HEK293 (cell line): ENCODE data around the gene PFN3.

Experiments used
- CTCF ChIA-PET: fragments of 350-600 bp; formaldehyde crosslinking; extraction: SDS; loops from one replicate; lab custom pipeline; 2021; ENCODE audit warnings: antibody characterized with exemption; lab: Yijun Ruan, JAX
- POLR2A ChIA-PET: fragments of 300-600 bp; formaldehyde crosslinking; extraction: SDS; loops from one replicate; lab custom pipeline; 2020; ENCODE audit warnings: antibody characterized with exemption, inconsistent platforms; lab: Yijun Ruan, JAX
- H3K27ac ChIP-seq: fragments of 200-500 bp; sonication (Bioruptor generic); 2 replicates; pipeline ENCODE4 v1.5.1; 2014; ENCODE audit warnings: low read depth, low read length, control low read depth, inconsistent platforms; ENCODE audit errors: extremely low read depth
- H3K36me3 ChIP-seq, 2 experiments: fragments of 200-500 bp in 1 of 2; sonication (Bioruptor generic) in 1 of 2; 1 replicate in 1 of 2; 2 replicates in 1 of 2; pipeline ENCODE4 v1.5.1; 2014 to 2017; ENCODE audit warnings: inconsistent platforms in 2 of 2, low read length in 2 of 2; ENCODE audit not compliant: control insufficient read depth in 2 of 2, insufficient read depth in 1 of 2
- H3K4me1 ChIP-seq: fragments of 200-500 bp; sonication (Bioruptor generic); 2 replicates; pipeline ENCODE4 v1.5.1; 2014; ENCODE audit warnings: mild to moderate bottlenecking, low read length, inconsistent platforms; ENCODE audit not compliant: control insufficient read depth, insufficient read depth
- H3K4me3 ChIP-seq: 2 replicates; pipeline ENCODE4 v1.5.1; 2011; ENCODE audit warnings: low read depth, mild to moderate bottlenecking, control low read depth, low read length, moderate library complexity
- H3K9me3 ChIP-seq: fragments of 200-500 bp; sonication (Bioruptor generic); 2 replicates; pipeline ENCODE4 v1.5.1; 2014; ENCODE audit warnings: low read depth, low read length, inconsistent platforms; ENCODE audit not compliant: control insufficient read depth, insufficient read depth
- GLIS1 ChIP-seq: fragments of 450-650 bp; formaldehyde crosslinking; IDR thresholded peaks from 2 replicates; pipeline ENCODE4 v1.5.1; 2016; ENCODE audit warnings: missing biosample characterization, missing genetic modification characterization
- GLIS2 ChIP-seq: fragments of 450-650 bp; formaldehyde crosslinking; IDR thresholded peaks from 2 replicates; pipeline ENCODE4 v1.5.1; 2016; ENCODE audit warnings: missing biosample characterization, missing genetic modification characterization
- KLF7 ChIP-seq: fragments of 450-650 bp; formaldehyde crosslinking; IDR thresholded peaks from 2 replicates; pipeline ENCODE4 v1.5.1; 2016; ENCODE audit warnings: missing biosample characterization, missing genetic modification characterization, borderline replicate concordance
- ZBTB20 ChIP-seq: fragments of 450-650 bp; formaldehyde crosslinking; IDR thresholded peaks from 2 replicates; pipeline ENCODE4 v1.5.1; 2016; ENCODE audit warnings: missing biosample characterization, missing genetic modification characterization
- ZBTB26 ChIP-seq: fragments of 450-650 bp; formaldehyde crosslinking; optimal IDR thresholded peaks from 2 replicates; pipeline ENCODE3; 2016; ENCODE audit warnings: missing biosample characterization, mild to moderate bottlenecking, missing genetic modification characterization
- ZBTB8A ChIP-seq: fragments of 450-650 bp; formaldehyde crosslinking; IDR thresholded peaks from 2 replicates; pipeline ENCODE4 v1.5.1; 2016; ENCODE audit warnings: missing biosample characterization, missing genetic modification characterization
- ZFHX2 ChIP-seq: fragments of 450-650 bp; formaldehyde crosslinking; conservative IDR thresholded peaks from 2 replicates; pipeline ENCODE4 v1.5.1; 2016; ENCODE audit warnings: missing biosample characterization, missing genetic modification characterization
- ZFP41 ChIP-seq: fragments of 450-650 bp; formaldehyde crosslinking; IDR thresholded peaks from 2 replicates; pipeline ENCODE4 v1.5.1; 2016; ENCODE audit warnings: missing biosample characterization, missing genetic modification characterization, borderline replicate concordance
- ZNF10 ChIP-seq: fragments of 450-650 bp; formaldehyde crosslinking; IDR thresholded peaks from 2 replicates; pipeline ENCODE4 v1.5.1; 2017; ENCODE audit warnings: missing biosample characterization, missing genetic modification characterization
- ZNF202 ChIP-seq: fragments of 450-650 bp; formaldehyde crosslinking; IDR thresholded peaks from 2 replicates; pipeline ENCODE4 v1.5.1; 2016; ENCODE audit warnings: missing biosample characterization, missing genetic modification characterization, borderline replicate concordance
- ZNF221 ChIP-seq: fragments of 450-650 bp; formaldehyde crosslinking; IDR thresholded peaks from 2 replicates; pipeline ENCODE4 v1.5.1; 2017; ENCODE audit warnings: missing biosample characterization, missing genetic modification characterization, borderline replicate concordance
- ZNF530 ChIP-seq: fragments of 450-650 bp; formaldehyde crosslinking; IDR thresholded peaks from 2 replicates; pipeline ENCODE4 v1.5.1; 2016; ENCODE audit warnings: low read depth, missing biosample characterization, missing genetic modification characterization
- ZNF660 ChIP-seq: fragments of 450-650 bp; IDR thresholded peaks from 2 replicates; pipeline ENCODE4 v1.5.1; 2018; ENCODE audit warnings: missing biosample characterization, mild to moderate bottlenecking, missing genetic modification characterization
- ZNF692 ChIP-seq: fragments of 450-650 bp; formaldehyde crosslinking; IDR thresholded peaks from 2 replicates; pipeline ENCODE4 v1.5.1; 2016; ENCODE audit warnings: missing biosample characterization, missing genetic modification characterization
- TF ChIP-seq, protein P1 (sequence below): fragments of 450-650 bp; formaldehyde crosslinking; IDR thresholded peaks from 2 replicates; pipeline ENCODE4 v1.5.1; 2016; ENCODE audit warnings: missing biosample characterization, missing genetic modification characterization, borderline replicate concordance
- TF ChIP-seq, protein P2 (sequence below): fragments of 450-650 bp; formaldehyde crosslinking; IDR thresholded peaks from 2 replicates; pipeline ENCODE4 v1.5.1; 2017; ENCODE audit warnings: missing biosample characterization, missing genetic modification characterization
- TF ChIP-seq, protein P3 (sequence below): fragments of 450-650 bp; formaldehyde crosslinking; IDR thresholded peaks from 2 replicates; pipeline ENCODE4 v1.5.1; 2016; ENCODE audit warnings: missing biosample characterization, missing genetic modification characterization
- TF ChIP-seq, protein P4 (sequence below): fragments of 450-650 bp; formaldehyde crosslinking; IDR thresholded peaks from 2 replicates; pipeline ENCODE4 v1.5.1; 2016; ENCODE audit warnings: missing biosample characterization, missing genetic modification characterization
- TF ChIP-seq, protein P5 (sequence below): fragments of 450-650 bp; IDR thresholded peaks from 2 replicates; pipeline ENCODE4 v1.5.1; 2018; ENCODE audit warnings: missing biosample characterization, missing genetic modification characterization

Gene PFN3

GRCh38 chr5:177426566-177427210 lies 26.2 kb upstream of the PFN3 start, which contains the start of gene GRK6:
Gene GRK6, plus strand, starts transcription at chr5:177426676. Its CDS starts 170 bp downstream, at chr5:177426846.
- Histone ChIP-seq H3K27ac (peak within 1 kb of the TSS; percentile 98), H3K4me3 (peak within 1 kb of the TSS; percentile 89), H3K36me3 (peaks cover 0 to 33% of the 10 kb centered on the region in 2 experiments; a peak in 1 of 3 replicates), H3K4me1 (no peaks in the 10 kb centered on the region), H3K9me3 (no peaks in the 10 kb centered on the region)
- CTCF ChIA-PET = interaction anchor here (0.5 to 5.2 kb wide), 9 partner anchors 9 to 242 kb away, joined by 3 to 40 read pairs (median 4); no protein-coding TSS in a partner anchor
- POLR2A ChIA-PET = interaction anchor here (0.5 to 4.2 kb wide), 32 partner anchors 9 to 972 kb away, joined by 3 to 45 read pairs (median 6); partner anchors contain the start of genes DBN1, LMAN2 and PDLIM7
- TF ChIP-seq ZFP41 (tag by site-specific recombination) (no peak), ZNF221 (no peak), GLIS2 (no peak; the same call in 1 of the 2 replicates), ZNF692 (tag by site-specific recombination) (peak; percentile 64), ZNF202 (tag by site-specific recombination) (no peak), ZNF660 (tag by site-specific recombination) (no peak), ZBTB20 (peak; percentile 63; the same call in 1 of the 2 replicates), ZNF10 (no peak), ZNF530 (tag by site-specific recombination) (no peak), KLF7 (no peak), ZFHX2 (tag by site-specific recombination) (peak; percentile 91), ZBTB8A (tag by site-specific recombination) (peak; percentile 61; the same call in 1 of the 2 replicates), GLIS1 (tag by site-specific recombination) (peak; percentile 44; the same call in 1 of the 2 replicates), ZBTB26 (tag by site-specific recombination) (peak; percentile 73)
- TF ChIP-seq, protein P1, sequence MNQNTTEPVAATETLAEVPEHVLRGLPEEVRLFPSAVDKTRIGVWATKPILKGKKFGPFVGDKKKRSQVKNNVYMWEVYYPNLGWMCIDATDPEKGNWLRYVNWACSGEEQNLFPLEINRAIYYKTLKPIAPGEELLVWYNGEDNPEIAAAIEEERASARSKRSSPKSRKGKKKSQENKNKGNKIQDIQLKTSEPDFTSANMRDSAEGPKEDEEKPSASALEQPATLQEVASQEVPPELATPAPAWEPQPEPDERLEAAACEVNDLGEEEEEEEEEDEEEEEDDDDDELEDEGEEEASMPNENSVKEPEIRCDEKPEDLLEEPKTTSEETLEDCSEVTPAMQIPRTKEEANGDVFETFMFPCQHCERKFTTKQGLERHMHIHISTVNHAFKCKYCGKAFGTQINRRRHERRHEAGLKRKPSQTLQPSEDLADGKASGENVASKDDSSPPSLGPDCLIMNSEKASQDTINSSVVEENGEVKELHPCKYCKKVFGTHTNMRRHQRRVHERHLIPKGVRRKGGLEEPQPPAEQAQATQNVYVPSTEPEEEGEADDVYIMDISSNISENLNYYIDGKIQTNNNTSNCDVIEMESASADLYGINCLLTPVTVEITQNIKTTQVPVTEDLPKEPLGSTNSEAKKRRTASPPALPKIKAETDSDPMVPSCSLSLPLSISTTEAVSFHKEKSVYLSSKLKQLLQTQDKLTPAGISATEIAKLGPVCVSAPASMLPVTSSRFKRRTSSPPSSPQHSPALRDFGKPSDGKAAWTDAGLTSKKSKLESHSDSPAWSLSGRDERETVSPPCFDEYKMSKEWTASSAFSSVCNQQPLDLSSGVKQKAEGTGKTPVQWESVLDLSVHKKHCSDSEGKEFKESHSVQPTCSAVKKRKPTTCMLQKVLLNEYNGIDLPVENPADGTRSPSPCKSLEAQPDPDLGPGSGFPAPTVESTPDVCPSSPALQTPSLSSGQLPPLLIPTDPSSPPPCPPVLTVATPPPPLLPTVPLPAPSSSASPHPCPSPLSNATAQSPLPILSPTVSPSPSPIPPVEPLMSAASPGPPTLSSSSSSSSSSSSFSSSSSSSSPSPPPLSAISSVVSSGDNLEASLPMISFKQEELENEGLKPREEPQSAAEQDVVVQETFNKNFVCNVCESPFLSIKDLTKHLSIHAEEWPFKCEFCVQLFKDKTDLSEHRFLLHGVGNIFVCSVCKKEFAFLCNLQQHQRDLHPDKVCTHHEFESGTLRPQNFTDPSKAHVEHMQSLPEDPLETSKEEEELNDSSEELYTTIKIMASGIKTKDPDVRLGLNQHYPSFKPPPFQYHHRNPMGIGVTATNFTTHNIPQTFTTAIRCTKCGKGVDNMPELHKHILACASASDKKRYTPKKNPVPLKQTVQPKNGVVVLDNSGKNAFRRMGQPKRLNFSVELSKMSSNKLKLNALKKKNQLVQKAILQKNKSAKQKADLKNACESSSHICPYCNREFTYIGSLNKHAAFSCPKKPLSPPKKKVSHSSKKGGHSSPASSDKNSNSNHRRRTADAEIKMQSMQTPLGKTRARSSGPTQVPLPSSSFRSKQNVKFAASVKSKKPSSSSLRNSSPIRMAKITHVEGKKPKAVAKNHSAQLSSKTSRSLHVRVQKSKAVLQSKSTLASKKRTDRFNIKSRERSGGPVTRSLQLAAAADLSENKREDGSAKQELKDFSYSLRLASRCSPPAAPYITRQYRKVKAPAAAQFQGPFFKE (tag by site-specific recombination) = no peak
- TF ChIP-seq, protein P2, sequence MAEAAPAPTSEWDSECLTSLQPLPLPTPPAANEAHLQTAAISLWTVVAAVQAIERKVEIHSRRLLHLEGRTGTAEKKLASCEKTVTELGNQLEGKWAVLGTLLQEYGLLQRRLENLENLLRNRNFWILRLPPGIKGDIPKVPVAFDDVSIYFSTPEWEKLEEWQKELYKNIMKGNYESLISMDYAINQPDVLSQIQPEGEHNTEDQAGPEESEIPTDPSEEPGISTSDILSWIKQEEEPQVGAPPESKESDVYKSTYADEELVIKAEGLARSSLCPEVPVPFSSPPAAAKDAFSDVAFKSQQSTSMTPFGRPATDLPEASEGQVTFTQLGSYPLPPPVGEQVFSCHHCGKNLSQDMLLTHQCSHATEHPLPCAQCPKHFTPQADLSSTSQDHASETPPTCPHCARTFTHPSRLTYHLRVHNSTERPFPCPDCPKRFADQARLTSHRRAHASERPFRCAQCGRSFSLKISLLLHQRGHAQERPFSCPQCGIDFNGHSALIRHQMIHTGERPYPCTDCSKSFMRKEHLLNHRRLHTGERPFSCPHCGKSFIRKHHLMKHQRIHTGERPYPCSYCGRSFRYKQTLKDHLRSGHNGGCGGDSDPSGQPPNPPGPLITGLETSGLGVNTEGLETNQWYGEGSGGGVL = 0 out of 2 replicates have a peak, but pooled peaks have one; percentile 20
- TF ChIP-seq, protein P3, sequence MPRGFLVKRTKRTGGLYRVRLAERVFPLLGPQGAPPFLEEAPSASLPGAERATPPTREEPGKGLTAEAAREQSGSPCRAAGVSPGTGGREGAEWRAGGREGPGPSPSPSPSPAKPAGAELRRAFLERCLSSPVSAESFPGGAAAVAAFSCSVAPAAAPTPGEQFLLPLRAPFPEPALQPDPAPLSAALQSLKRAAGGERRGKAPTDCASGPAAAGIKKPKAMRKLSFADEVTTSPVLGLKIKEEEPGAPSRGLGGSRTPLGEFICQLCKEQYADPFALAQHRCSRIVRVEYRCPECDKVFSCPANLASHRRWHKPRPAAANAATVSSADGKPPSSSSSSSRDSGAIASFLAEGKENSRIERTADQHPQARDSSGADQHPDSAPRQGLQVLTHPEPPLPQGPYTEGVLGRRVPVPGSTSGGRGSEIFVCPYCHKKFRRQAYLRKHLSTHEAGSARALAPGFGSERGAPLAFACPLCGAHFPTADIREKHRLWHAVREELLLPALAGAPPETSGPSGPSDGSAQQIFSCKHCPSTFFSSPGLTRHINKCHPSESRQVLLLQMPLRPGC (tag by site-specific recombination) = 0 out of 2 replicates have a peak, but pooled peaks have one; percentile 15
- TF ChIP-seq, protein P4, sequence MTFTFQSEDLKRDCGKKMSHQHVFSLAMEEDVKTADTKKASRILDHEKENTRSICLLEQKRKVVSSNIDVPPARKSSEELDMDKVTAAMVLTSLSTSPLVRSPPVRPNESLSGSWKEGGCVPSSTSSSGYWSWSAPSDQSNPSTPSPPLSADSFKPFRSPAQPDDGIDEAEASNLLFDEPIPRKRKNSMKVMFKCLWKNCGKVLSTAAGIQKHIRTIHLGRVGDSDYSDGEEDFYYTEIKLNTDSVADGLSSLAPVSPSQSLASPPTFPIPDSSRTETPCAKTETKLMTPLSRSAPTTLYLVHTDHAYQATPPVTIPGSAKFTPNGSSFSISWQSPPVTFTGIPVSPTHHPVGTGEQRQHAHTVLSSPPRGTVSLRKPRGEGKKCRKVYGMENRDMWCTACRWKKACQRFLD (tag by site-specific recombination) = no peak
- TF ChIP-seq, protein P5, sequence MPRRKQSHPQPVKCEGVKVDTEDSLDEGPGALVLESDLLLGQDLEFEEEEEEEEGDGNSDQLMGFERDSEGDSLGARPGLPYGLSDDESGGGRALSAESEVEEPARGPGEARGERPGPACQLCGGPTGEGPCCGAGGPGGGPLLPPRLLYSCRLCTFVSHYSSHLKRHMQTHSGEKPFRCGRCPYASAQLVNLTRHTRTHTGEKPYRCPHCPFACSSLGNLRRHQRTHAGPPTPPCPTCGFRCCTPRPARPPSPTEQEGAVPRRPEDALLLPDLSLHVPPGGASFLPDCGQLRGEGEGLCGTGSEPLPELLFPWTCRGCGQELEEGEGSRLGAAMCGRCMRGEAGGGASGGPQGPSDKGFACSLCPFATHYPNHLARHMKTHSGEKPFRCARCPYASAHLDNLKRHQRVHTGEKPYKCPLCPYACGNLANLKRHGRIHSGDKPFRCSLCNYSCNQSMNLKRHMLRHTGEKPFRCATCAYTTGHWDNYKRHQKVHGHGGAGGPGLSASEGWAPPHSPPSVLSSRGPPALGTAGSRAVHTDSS (tag by site-specific recombination) = peak; percentile 56; the same call in 1 of the 2 replicates
